ENCODE measurements around the gene FAM81B. TPM values are rescaled to one million over a fixed set of nuclear protein-coding genes. Genes with fewer than 3 reads are reported as not detected.

FAM81B gene
- total RNA-seq, 1 donor from 2014 or later = 7.6 TPM

DNA sequence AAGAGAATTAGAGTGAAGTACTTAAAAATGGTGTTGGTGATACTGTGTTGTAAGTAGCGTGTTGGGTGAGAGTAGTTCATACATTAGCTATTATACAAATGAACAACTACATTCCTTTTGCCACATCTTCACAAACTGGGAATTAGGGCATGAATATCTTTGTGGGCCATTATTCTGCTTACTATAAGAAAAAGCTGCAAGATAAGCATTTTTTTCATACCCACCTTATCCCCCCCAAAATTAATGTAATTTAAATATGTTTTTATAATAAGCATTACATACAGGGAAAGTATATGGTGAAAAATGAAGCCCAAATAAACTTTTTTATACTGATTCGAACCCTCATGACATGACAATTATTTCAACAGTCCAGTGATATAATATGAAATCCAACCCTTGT is 69.5 kb downstream of the FAM81B start:
- TF ChIP-seq CTCF (IDR thresholded peaks at IDR 0.05) = no peak
- no peak for DNase-seq
- H3K4me1 ChIP-seq = no peaks in the 10 kb centered on the region
- H3K36me3 ChIP-seq = peaks cover 34% of the 10 kb centered on the region
- intact Hi-C loops (cut with DNase I) = no loop called here
- H3K27me3 ChIP-seq (ENCODE audit: low read depth) = no peaks in the 10 kb centered on the region
- no peak overlapping the region for H3K4me3 ChIP-seq
- no peak overlapping the region for H3K27ac ChIP-seq
- H3K9me3 ChIP-seq = no peaks in the 10 kb centered on the region
- no peak for ATAC-seq

DNA sequence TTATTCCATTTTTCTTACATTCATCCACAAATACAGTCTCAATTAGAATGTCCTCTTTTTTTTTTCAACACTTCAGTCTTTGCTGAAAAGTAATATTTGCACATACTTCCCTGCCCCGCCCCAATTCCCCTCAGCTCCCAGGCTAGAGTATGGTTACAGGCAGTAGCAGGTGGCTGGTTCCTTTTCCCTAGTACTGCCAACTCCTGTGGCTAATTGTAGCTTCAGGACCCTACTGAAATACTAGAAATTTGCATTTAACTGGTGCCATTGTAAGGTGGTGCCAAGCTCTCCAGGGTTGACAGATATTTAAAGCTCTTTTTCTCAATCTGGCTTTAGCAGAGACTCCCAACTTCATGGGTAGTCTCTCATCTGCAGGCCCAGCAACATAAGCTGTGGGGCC is 80.3 kb downstream of the FAM81B start:
- peaks cover 6% of the 10 kb centered on the region for H3K4me1 ChIP-seq
- no peak overlapping the region for H3K4me3 ChIP-seq
- no peak for TF ChIP-seq CTCF (IDR thresholded peaks at IDR 0.05)
- DNase-seq (peak; percentile 53), ATAC-seq (peak; percentile 76 to 86)
- peaks cover 49% of the 10 kb centered on the region for H3K36me3 ChIP-seq
- H3K27ac ChIP-seq = no peak overlapping the region
- H3K27me3 ChIP-seq (ENCODE audit: low read depth) = no peaks in the 10 kb centered on the region
- no peaks in the 10 kb centered on the region for H3K9me3 ChIP-seq
- intact Hi-C loops (cut with DNase I) = no loop called here

- no peaks in the 10 kb centered on the region for H3K27me3 ChIP-seq (ENCODE audit: low read depth)
- H3K36me3 ChIP-seq = peaks cover 45% of the 10 kb centered on the region
- peak; percentile 19 to 23 for ATAC-seq
- peaks cover 6% of the 10 kb centered on the region for H3K4me1 ChIP-seq
- no peak for TF ChIP-seq CTCF (IDR thresholded peaks at IDR 0.05)
- H3K9me3 ChIP-seq = no peaks in the 10 kb centered on the region
- DNase-seq = no peak
- no peak overlapping the region for H3K27ac ChIP-seq
- no peak overlapping the region for H3K4me3 ChIP-seq
- intact Hi-C loops (cut with DNase I) = no loop called here
Observed at GRCh38 chr5:95471942-95472341, 80.8 kb downstream of the FAM81B start.

DNA sequence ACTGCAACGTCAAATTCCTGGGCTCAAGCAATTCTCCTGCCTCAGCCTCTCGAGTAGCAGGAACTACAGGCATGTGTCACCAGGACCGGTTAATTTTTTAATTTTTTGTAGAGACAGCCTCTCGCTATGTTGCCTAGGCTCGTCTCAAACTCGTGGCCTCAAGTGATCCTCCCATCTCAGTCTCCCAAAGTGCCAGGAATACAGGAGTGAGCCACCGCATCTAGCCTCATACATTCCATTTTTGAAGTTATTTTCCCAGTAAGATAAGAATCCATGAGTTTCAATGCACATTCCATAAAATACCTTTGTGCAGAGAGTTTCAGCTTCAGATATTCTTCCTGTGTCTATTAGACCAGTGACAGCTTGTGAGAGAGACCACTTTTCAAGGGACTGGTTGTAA is 93.3 kb downstream of the FAM81B start:
- Histone ChIP-seq H3K27me3 (ENCODE audit: low read depth) (no peaks in the 10 kb centered on the region), H3K9me3 (peaks cover 18% of the 10 kb centered on the region), H3K36me3 (peaks cover 83% of the 10 kb centered on the region), H3K27ac (no peak overlapping the region), H3K4me3 (no peak overlapping the region), H3K4me1 (no peaks in the 10 kb centered on the region)
- no peak for TF ChIP-seq CTCF (IDR thresholded peaks at IDR 0.05)
- ATAC-seq (no peak), DNase-seq (no peak)
- intact Hi-C loops (cut with DNase I) = no loop called here

DNA sequence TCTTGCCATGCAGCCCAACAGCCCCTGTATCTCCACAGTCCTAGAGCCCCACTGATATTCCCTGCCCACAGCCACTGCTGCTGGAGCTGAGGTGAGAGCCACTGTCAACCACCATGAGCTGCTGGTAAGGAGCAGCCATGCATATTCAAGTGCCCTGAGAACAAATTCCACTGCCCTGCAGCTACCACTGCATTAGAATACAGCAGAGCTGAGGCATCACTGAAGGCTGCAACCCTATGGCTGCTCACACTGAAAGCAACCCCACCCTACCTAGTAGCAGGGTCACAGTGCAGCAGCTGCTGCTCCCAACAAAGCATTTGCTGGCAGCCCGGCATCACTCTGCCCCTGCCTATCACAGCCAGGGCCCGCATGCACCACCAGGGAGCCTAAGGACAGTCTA is 95.0 kb downstream of the FAM81B start:
- intact Hi-C loops (cut with DNase I) = no loop called here
- H3K27me3 ChIP-seq (ENCODE audit: low read depth) = no peaks in the 10 kb centered on the region
- no peak overlapping the region for H3K27ac ChIP-seq
- DNase-seq = no peak
- TF ChIP-seq CTCF (IDR thresholded peaks at IDR 0.05) = no peak
- H3K4me3 ChIP-seq = no peak overlapping the region
- peaks cover 89% of the 10 kb centered on the region for H3K36me3 ChIP-seq
- H3K9me3 ChIP-seq = peaks cover 18% of the 10 kb centered on the region
- no peaks in the 10 kb centered on the region for H3K4me1 ChIP-seq
- no peak for ATAC-seq

DNA sequence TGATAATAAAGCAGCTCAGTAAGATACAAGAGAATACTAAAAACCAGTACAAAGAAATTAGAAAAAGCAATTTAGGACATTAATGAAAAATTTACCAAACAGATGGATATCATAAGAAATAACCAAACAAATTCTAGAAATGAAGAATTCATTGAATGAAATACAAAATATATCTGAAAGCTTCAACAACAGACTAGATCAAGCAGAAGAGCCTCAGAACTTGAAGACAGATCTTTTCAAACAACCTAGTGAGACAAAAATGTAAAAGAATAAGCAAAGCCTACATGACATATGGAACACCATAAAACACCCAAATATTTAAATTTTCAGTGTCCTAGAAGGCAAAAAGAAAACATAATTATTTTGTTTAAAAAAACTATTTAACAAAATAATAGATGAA is 96.7 kb downstream of the FAM81B start:
- peaks cover 82% of the 10 kb centered on the region for H3K36me3 ChIP-seq
- no peak for DNase-seq
- intact Hi-C loops (cut with DNase I) = no loop called here
- no peak overlapping the region for H3K27ac ChIP-seq
- H3K9me3 ChIP-seq = peaks cover 18% of the 10 kb centered on the region
- no peak for ATAC-seq
- no peaks in the 10 kb centered on the region for H3K4me1 ChIP-seq
- TF ChIP-seq CTCF (IDR thresholded peaks at IDR 0.05) = no peak
- no peaks in the 10 kb centered on the region for H3K27me3 ChIP-seq (ENCODE audit: low read depth)
- H3K4me3 ChIP-seq = no peak overlapping the region

All from lower lobe of right lung (tissue), 2 donors.